Left colon (tissue), 2 donors: Measurements from ENCODE around the gene VSTM2B. TPM values are rescaled to one million over a fixed set of nuclear protein-coding genes. Genes with fewer than 3 reads are reported as not detected.
"Not testable (repeated sequence)": the region's sequence is repeated elsewhere in the genome, so short reads cannot be mapped to it uniquely, and the experiment has no call there.

Experiments used
- ATAC-seq: fragments of 200-7000 bp; cut with Tn5 transposase; one replicate; pipeline ENCODE4 v1.9.1; 2020; ENCODE audit warnings: mild to moderate bottlenecking, moderate library complexity
- DNase-seq, 2 donors: peaks; one replicate each; pipeline ENCODE4 v3.0.0-alpha.2; 2020
- intact Hi-C, 2 donors: fragments of 100-400 bp; cut with DNase I in 1 of 2; cut with micrococcal nuclease in 1 of 2; formaldehyde crosslinking; loops; one replicate each; pipeline versions ENCODE4 v1.11.2 to v1.14.0; 2022; cut with DNase I, micrococcal nuclease
- total RNA-seq, 2 donors: library from RNA; stranded (reverse); fragmentation: NEBNext Ultra II Directional; extraction: Animal tissue kit (Norgen Biotek cat#: 25700); gene quantifications; one replicate each; pipeline ENCODE4 v1.2.1, GENCODE V29; 2021
- donor health status: DM: no; HTN: no; CAD: no.
- donor health status: DM: yes; HTN: yes; CAD: no.

The VSTM2B gene
- total RNA-seq, 2 donors from 2014 or later: not detected

DNA sequence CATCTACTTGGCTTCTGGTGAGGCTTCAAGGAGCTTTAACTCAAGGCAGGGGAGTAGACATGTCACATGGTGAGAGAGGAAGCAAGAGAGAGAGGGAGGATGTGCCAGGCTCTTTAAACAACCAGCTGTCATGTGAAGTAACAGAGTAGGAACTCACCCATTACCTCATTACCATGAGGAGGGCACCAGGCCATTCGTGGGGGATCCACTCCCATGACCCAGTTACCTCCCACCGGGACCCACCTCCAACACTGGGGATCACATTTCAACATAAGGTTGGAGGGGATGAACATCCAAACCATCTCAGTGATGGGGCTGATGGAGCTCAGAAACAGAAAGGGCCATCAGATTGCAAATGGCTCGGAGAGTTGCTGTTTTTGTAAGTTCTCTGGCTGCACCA is 12.9 kb downstream of the VSTM2B start:
- intact Hi-C loops: no loop called here
- DNase-seq: no peak
- ATAC-seq: no peak

DNA sequence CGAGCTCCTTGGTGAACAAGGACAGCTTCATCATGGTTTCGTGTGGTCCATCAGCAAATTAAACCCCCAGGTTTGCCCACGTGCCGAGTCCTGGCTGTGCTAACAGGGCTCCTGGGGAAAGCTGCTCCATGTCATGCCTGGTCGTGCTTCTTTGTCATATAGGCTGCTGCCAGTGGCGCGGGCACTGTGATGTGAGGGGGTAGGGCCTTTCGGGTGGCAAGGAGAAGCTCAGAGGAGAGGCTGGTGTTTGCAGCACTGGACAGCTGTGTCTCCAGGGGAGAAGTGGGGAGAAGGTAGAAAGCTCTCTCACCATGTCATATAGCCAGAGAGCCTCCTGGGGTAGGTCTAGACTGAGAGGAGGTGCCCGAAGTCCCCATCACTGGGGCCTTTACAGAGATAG is 13.3 kb downstream of the VSTM2B start:
- DNase-seq: no peak
- no peak for ATAC-seq
- intact Hi-C loops: no loop called here

DNA sequence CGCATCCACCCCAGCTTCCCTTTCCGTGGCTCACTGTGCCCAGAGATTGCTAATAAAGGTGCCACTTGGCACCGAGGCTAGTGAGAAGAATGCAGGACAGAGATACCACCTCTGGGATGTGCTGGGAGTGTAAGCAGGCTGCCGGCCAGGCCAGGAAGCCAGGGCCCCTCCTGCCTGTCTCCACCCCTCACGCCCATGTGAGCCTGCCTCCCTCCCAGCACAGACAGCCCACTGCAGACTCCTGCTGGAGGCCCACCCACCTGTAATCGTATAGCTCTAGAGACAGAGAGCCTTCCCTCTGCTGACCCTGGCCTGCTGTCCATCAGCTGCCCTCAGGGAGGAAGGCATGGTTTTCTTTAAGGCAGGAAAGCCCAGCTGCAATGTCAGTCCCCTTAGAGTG is 13.9 kb downstream of the VSTM2B start:
- intact Hi-C loops: no loop called here
- DNase-seq: no peak
- no peak for ATAC-seq

DNA sequence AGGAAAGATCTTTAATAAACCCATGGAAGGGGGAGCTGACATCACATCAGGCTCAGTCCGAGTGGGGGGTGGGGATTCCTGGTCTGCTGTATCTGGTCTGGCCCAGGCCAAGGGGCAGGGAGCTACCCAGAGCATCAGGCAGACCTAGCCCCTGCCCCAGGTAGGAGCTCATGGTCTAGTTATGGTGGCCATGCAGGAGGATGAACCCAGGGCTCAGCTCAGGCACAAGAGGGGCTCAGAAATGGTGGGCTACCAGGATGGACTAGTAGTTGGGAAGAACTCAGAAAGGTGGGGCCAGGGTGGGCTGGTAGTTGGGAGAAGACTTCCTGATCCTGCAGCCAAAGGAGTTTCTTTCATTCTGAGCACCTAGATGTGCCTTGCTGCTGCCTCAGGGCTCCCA is 14.3 kb downstream of the VSTM2B start:
- DNase-seq (no peak), ATAC-seq (no peak)
- intact Hi-C loops: no loop called here

DNA sequence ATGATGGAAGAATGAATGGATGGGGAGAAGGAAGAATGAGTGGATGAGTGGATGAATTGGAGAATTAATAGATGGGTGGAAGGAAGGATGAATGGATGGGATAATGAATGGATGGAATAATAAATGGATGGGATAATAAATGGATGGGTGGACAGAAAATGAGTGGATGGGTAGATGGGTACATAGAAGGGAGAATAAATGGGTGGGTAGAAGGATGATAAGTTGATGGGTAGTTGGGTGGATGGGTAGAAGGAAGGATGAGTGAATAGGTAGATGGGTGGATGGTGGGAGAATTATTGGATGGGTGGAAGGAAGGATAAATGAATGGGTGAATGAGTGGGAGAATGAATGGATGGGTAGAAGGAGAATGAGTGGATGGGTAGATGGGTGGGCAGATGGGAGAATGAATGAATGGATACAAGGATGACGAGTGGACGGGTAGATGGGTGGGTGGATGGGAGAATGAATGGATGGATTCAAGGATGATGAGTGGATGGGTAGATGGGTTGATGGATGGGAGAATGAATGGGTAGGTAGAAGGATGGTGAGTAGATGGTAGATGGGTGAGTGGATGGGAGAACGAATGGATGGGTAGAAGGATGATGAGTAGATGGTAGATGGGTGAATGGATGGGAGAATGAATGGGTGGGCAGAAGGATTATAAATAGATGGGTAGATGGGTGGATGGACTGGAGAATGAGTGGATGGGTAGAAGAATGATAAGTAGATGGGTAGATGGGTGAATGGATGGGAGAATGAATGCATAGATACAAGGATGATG is 15.9 kb downstream of the VSTM2B start:
- intact Hi-C loops: no loop called here
- ATAC-seq (no peak), DNase-seq (no peak)

DNA sequence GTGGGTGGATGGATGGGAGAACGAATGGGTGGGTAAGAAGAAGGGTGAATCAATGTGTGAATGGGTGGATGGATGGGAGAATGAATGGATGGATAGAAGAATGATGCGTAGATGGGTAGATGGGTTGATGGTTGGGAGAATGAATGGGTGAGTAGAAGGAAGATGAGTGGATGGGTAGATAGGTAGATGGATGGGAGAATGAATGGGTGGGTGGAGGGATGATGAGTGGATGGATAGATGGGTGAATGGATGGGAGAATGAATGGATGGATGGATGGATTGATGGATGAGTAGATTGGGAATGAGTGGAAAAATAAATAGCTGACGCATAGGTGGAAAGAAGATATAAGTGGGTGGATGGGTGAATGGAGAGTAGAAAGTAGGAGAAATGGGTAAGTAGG is 16.5 kb downstream of the VSTM2B start:
- no peak for ATAC-seq
- intact Hi-C loops: no loop called here

DNA sequence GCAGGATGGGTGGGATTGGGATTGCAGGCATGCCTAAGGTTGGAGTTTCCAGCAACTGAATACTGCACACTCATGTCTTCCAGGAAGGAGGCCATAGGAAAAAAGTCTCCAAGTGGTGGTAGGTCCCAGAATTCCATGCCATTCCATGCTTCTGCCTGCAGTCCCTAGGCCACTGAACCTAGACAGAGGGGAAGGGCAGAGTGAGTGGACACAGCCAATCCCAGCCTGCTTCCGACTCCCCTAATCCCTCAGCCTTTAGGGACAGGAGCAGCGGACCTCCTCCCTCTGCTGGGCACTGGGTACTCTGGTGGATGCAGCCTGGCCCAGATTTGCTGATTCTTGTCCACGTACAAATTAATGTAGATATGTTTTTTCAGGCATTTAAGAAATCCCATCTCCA is 17.0 kb downstream of the VSTM2B start:
- ATAC-seq (no peak), DNase-seq (no peak)

More for the DNA sequence above, 16.5 kb downstream of the VSTM2B start:
- no peak for DNase-seq

DNA sequence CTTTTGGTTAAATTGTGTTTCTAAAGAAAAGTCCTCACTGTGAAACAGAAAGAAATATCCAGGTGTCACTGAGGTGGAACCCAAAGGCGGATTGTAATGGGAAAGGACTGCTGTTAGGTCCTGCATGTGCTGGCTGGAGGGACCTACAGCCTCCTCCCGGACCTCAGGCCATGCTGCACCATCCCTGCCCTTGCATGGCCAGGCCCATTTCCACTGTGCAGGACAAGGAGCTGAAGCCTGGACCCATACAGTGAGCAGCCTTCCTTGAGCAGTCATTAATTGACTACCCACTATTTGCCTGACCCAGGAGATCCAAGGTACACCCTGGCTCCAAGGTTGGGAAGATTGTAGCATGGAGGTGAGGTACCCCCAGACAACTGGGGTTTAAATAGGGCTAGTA is 17.6 kb downstream of the VSTM2B start:
- intact Hi-C loops: no loop called here
- no peak for DNase-seq
- no peak for ATAC-seq

More for the DNA sequence above, 17.0 kb downstream of the VSTM2B start:
- intact Hi-C loops: no loop called here

DNA sequence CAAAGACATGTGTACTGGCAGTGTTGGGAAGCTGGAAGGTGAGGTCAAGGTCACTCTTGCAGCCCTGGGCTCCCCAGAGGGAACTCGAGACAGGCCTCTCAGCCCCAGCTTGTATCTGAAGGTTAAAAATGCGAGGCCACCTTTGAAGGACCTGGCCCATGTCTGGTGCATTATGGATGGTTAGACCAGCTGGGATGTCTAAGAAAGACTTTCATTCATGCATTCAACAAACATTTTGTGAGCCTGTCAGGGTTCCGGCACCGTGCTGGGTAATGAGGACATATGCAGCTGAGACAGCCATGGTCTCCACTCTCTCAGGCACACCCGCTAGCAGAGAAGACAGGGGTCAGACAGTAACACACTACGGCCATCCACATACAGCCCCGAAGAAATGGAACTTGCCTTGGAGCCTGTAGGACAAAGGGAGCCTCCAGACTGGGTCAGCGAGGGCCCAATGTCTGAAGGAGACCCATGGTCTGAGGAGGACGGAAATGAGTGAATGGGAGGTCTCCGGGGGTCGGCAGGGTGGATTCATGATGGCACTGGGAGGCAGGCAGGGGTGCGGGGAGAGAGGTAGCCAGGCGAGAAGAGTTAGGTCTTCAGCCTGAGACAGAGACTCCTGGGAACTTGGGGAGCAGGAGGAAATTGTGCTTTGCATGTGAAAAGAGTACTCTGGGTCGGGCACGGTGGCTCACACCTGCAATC is 19.0 kb downstream of the VSTM2B start:
- DNase-seq: no peak
- no peak for ATAC-seq
- intact Hi-C loops: no loop called here

DNA sequence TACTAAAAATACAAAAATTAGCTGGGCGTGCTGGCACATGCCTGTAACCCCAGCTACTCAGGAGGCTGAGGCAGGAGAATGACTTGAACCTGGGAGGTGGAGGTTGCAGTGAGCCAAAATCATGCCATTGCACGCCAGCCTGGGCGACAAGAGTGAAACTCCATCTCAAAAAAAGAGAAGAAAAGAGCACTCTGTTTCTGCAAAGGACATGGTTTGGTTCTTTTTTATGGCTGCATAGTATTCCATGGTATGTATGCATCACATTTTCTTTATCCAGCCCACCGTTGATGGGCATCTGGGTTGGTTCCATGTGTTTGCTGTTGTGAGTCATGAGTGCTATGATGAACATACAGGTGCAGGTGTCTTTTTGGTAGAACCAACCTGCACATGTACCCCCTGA is 19.7 kb downstream of the VSTM2B start:
- DNase-seq, ATAC-seq, intact Hi-C loops: not testable (repeated sequence)

DNA sequence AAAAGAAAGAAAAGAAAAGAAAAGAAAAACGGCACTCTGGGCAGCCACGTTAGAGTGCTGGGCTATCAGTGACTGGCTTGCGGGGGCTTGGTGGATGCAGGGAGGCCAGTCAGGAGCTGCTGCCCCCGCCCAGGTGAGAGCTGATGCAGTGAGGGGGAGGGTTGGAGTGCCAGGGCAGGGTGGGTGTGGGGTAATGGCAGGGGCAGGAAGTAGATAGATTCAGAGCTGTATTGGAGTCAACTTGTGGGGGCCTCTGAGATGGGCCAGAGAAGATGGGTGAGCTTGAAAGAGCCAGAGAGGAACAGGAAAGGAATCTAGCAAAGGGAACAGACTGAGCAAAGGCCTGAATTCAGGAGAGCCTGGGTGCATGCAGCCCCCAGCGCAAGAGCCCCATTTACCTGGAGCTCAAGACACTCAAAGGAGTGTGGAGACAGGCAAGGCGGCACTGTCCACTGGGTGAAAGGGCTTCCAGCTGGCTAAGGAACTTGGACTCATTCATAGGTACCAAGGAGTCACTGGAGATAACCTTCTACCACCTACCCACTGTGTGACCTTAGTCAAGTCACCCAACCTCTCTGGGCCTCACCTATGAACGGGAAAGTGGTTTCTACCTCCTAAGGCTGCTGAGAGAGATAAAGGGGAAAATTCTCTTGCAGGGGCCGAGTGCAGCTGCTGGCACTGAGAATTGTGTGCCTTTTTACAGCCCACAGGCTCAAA is 20.2 kb downstream of the VSTM2B start:
- intact Hi-C loops: no loop called here
- DNase-seq: no peak
- no peak for ATAC-seq

DNA sequence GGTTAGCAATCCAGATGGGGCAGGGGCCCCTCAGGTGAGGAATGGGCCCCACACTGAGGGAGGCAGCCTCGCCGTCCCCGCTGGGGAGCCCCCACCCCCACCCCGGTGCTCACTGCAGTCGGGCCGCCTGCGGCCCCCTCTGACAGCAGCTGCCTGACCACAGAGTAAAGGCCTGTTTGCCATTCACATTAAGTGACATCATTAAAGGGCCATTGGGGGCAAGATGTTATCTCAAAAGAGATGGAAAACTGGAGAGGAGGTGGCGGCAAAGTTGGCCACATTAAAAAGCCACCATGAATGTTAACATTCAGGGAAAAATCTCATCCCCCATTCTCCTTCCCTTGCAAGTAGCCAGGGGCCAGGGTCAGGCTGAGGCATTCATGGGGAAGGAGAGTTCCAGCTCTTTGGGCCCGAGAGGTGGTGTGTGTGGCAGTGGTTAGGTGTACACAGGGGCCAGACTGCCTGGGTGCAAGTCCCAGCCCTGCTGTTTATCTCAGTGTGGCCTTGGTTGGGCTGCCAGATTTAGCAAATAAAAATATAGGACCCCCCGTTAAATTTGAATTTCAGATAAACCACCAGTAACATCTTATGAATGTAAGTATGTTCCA is 20.9 kb downstream of the VSTM2B start:
- DNase-seq (no peak), ATAC-seq (no peak)
- intact Hi-C loops: no loop called here

DNA sequence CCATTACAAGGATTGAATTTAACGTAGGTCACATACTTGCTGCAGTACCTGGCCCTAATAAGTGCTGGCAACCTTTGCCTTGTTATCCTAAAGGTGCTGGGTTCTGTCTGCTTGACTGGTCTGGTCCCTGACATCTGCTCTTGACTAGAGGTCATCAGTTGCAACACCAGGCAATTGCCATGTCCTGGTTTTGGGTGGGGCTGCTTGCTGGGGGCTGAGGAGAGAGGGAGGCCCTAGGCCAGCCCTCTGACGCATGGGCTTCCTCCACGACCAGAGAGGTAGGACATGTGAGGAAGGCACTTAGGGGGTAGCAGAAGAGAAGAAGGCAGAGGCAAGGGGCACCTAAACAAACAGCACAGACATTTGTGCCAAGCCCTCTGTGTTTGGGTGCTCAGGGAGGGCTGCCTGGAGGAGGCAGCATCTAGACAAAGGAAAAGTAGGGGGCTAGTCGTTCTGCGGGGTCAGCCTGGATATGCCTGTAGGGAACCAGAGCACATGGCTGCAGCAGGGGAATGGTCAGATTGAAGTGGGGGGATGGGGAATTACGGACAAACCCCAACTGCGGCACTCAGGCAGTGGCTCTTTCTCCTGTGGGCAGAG is 21.7 kb downstream of the VSTM2B start:
- intact Hi-C loops: no loop called here
- DNase-seq (no peak), ATAC-seq (no peak)

DNA sequence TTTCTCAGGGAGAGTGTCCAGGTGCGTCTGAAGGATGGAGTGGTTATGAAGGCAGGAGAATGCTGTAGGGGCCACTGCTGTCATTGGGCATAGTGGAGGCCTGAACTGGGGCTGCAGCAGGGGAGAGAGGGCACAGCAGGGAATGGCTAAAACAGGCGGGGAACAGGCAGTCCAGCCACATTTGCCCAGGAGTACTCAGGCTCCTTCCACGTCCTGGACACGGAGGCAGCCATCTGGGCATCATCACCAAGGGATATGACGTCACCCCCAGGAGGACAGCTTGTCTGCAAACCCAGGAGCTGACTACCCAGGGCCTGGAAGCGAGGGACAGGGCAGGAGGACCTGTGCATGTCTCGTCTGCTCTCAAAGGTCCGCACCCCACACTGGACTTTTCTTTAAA is 22.2 kb downstream of the VSTM2B start:
- DNase-seq (no peak), ATAC-seq (no peak)
- intact Hi-C loops: no loop called here

DNA sequence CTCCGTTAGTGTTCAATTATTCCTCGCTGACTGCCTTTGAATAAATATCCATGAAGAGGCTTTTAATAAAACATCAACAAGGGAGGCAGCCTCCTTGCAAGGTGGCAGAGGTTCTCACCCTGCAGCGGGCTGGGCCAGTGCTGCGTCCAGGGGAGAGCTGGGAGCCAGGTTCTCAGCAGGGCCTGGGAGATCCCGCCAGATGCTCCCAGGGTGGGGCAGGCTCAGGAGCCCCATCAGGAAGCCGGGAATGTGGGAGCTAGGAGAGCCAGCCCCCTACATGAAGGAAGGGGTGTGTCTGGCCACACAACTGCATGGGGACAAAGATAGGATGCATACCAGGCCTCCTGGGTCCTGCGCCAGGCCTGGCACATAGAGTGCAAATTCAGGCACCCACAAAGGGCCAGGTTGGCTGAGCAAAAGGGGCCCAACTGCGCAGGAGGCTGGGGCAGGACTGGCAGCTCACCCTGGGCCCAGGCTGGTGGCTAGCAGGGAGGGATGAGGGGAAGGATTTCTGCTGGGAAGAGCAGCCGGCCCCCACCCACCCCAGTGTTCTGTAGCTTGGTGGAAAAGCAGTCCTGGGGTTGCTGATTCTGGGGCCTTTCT is 22.8 kb downstream of the VSTM2B start:
- intact Hi-C loops: no loop called here
- DNase-seq: no peak
- ATAC-seq: no peak

DNA sequence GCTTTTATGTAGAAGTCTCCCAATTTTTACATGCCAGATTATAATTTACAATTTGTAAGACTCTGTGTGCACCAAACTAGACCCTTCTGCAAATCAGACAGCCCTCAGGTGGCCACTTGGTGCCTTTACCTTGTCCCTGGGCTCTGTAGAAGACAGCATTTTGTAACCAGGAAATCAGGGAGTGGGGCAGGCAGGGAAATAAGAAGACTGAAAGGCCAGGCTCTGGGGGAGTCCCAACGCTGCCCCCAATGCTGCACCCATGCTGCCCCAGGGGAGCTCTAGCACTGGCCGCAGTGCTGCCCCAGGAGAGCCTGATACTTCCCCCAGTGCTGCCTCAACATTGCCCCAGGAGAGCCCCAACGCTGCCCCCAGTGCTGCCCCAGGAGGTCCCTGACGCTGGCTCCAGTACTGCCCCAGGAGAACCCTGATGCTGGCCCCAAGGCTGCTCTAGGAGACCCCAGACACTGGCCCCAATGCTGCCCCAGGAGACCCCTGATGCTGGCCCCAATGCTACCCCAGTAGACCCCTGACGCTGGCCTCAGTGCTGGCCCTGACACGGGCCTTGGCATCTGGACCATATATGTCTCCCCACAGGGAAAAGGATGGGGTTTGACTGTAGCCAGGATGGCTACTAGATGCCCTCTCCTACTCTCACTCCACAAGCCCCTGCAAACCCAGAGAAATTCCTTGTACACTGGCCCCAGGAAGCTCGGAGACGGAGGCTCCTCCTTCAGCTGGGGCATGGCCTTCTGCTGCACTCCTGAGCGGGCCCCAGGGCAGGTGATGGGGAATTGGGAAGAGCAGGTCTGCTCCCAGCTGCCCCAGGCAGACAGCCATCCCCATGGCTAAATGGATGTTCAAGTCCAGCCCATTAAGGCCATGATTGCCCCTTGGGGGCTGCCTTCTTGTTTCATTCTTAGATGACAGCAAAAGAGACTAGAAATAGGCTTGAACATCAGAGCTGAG is 23.6 kb downstream of the VSTM2B start:
- no peak for ATAC-seq
- DNase-seq: no peak
- intact Hi-C loops: no loop called here

DNA sequence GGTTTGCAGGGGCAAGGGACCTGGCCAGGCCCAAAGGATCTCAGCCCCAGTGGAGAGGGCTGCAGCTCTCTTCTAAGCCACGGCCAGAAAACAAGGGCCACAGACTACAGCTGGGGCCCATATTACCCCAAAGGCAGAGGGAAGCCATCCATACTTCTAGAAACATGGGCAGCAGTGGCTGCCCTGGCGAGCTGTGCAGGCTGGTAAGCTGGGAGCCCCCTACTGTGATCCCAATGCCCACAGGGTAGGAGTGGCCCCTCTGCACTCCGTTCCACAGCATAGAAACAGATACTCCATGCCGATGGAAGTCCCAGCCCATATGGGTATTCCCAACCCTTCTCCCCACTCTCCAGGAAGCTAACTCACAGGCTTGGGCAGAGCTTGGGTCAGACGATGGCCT is 25.1 kb downstream of the VSTM2B start:
- no peak for ATAC-seq
- DNase-seq: no peak
- intact Hi-C loops: no loop called here

DNA sequence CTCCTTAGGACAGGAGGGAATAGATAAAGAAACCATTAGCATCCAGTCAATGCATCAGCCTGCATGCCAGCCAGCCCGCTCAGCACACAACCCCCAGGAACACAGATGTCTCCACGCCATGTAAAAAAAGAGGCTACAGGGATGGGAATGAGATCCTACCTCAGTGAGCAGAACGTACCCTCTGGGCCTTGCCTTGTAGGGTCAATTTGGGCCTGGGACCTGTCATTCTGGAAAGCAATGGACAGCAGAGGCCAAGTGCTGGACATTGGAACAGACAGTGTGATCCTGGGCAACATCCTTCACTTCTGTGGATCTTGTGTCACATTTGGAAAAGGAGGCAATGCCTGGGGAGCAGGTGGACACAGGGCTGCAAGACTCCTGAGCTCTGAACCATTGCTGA is 26.0 kb downstream of the VSTM2B start:
- ATAC-seq: no peak
- intact Hi-C loops: no loop called here
- DNase-seq: no peak
